HG02759 (cell line): ENCODE measurements around the gene ITM2B.
"Not testable (repeated sequence)": the region's sequence is repeated elsewhere in the genome, so short reads cannot be mapped to it uniquely, and the experiment has no call there.

Source experiments
- ATAC-seq: cut with Tn5 transposase; IDR thresholded peaks from one replicate; pipeline ENCODE4 v1.9.1; 2021; ENCODE audit warnings: mild to moderate bottlenecking, moderate library complexity; ENCODE audit not compliant: unreplicated experiment

Gene ITM2B

DNA sequence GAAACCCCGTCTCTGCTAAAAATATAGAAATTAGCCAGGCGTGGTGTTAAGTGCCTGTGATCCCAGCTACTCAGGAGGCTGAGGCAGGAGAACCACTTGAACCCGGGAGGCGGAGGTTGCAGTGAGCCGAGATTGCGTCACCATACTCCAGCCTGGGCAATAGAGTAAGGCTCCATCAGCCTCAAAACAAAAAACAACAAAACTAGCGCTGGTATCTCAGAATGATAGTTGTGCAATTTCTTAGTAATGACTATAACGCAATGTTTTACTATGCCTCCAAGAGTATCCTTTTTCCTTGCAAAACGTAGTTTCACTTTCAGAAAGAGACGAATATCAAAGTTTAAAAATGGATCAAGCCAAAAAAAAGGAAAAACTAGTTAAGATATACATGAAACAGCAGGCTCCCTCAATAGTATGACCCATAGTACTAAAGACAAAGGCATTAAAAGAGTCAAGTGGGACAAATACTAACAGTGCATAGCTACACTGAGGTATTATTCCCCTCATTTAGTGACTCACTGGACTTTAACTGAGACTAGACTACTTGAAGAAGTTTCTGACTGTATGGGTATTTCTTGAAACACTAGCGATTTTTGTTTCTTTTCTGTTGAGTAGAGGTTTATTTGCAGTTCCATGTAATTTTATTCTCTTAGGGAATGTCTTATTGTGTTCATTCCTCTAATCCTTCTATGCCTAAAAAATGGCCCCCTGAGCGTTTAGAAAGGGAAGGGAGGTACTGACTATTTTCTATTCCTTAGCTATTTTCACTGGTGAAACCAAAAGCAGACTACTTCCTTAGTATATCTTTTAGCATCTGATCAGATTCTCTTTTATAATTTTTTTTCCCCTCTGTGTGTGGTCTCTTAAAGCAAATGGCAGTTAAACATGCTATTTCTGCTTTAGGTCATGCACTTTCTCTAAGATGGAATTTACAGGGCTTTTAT lies 10.4 kb upstream of the ITM2B start:
- no peak for ATAC-seq

DNA sequence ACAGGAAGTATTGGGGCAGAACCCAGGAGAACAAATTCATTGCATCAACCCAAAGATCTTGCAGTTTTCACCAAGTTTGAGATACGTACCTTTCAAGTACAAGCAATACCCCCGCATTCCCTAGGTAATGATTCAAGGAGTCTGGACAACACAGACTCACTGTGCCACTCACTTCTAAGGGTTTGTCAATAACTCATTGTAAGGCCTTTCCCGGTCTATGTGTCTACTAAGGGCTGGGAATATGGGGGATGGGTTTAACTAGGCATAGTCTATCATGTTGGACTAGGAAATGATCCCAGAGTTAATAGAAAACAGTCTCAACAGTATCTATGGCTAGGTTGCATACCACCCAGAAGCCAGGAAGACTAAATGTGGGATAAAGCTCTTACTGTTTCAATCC lies 8.3 kb upstream of the ITM2B start:
- ATAC-seq, result no peak

DNA sequence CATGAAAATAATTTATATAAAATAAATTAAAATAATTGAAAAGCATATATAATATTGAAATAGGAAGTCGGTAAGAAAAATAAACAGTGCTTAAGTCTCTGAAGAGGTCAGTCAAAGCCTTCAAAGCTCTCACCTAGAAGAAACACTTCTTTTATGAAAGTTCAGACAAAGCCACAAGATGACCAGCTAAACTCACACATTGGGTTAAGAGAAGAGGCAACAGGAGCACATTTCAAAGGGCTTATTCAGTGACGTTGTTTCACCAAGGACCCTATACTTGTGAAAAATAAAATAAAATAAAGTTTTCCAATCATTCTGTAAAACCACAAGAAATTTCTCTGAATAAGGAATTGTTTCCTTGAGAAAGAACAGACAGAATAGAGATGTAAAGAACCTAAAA lies 2.5 kb upstream of the ITM2B start:
- no peak for ATAC-seq

DNA sequence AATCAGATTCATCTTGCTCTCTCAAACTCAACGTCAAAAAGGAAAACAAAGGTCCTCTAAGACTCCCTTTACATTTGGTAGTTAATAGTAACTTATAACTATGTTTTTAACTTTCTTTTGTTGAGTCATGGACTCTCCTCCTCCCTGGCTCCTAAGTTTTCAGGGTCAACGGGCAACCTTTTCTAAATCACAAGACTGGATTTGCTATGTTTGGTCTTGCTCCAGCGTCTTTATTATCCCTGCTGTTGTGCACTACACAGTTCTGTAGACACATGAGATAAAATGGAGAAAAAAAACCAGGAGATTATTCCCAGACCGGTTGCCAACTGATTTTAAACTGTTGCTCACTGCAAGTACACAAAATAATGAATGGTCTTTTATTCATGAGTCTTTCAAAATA lies 1.9 kb upstream of the ITM2B start:
- no peak for ATAC-seq

DNA sequence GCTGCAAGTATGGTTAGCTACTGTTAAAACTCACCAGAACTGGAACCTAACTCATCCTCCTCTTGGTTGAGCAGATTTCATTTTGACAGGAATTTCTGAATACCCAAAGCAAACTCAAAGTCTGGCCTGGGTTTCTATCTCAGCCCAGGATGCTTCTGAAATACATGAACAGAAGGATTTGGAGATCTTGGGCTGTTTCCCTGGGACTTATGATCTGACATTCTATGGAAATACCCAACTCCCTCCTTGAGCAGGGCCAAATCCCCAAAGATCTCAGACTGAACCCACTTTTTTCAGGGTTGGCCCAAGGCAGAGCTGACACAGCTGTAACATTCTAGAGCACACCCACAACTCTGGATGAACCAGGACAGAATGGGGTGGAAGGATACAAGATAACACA lies 1.1 kb upstream of the ITM2B start:
- ATAC-seq, result no peak

DNA sequence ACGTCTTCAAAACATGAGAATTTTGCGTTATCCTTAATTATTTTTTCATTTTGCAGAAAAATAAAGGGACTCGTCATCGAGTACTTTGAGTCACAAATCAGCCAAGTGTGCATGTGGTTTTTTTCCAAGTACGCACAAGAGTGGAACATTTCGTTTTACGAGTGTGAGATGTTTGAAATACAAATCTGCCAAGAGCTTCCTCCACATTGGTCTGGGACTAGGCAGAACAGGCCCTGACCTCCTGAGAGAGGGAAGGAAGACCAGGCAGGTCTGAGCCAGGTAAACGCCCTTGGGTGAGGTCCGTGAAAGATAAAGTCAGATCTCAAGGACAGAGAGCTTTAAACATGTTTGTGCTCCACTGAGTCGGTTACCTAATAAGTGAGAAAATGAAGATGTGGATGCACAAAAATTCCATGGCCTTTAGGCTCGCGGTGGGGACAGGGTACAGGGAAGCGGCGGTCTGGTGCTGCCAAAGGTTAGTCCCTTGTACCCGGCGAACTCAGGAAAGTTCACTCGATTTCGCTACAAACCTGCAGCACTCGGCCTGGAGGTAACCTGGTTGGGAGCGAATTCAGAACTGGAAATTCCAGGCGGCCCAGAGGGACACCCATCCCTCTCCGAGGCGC lies 473 bp upstream of the ITM2B start:
- ATAC-seq, result peak; percentile 24

DNA sequence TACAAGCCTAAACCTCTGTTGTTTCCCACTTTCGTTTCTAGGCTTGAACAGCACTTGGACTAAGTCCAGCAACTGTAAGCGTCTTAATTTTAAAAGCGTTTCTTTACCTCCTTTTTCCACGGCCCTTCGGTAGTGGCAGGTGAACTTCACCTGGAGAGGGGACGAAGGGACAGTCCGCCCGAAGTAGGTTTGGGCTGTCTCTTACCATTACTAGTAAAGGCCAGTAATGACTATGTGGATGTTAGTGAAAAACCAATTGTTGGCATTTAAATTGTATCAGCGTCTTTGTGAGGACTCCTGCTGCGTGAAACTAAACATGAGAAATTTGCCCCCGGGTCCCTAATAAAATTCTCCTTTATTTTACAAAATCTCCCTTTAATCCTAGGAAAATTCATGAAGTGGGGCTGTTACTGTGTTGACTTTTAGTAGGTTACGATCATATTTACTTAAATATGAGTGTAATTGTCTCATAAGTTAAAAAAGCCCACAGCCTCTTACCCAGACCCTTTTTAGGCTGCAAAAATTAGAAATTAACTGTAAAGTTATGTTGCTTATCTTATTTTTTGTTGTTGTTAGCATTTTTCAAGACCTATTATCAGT lies 983 bp downstream of the ITM2B start:
- ATAC-seq, result peak; percentile 6

DNA sequence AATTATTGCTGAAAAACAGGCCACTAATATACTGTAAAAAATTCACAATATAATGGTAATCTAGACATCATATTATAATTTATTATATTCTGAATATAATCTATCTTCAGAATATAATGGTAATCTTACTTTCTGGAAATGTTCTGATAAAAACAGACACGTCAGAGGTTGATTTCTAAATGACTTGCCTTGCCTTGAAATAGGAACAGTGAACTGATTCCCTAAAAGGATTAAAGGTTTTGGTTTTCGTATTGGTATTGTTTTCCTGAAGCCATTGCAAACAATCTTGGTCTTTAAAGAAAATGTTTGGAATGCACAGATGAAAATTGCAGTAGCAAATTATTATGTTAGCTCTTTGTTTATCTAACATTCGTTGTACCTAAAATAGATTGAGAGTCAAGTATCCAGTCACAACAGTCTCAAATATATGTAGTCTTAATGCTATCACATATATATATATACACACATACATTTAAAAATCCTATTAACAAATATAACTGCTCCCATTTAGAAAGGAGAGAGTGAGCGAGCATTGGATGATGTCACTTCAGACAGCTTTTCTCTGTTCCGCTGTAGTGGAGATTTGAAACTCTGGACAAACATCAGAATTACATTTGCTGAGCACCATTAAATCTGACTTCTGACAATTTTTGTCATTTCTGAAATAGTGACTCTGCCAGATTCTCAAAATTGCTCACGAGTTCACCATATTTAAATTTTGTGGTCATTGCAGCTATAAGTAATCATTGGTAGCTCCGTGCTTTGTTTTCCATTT lies 1.7 kb downstream of the ITM2B start:
- ATAC-seq, result peak; percentile 45

DNA sequence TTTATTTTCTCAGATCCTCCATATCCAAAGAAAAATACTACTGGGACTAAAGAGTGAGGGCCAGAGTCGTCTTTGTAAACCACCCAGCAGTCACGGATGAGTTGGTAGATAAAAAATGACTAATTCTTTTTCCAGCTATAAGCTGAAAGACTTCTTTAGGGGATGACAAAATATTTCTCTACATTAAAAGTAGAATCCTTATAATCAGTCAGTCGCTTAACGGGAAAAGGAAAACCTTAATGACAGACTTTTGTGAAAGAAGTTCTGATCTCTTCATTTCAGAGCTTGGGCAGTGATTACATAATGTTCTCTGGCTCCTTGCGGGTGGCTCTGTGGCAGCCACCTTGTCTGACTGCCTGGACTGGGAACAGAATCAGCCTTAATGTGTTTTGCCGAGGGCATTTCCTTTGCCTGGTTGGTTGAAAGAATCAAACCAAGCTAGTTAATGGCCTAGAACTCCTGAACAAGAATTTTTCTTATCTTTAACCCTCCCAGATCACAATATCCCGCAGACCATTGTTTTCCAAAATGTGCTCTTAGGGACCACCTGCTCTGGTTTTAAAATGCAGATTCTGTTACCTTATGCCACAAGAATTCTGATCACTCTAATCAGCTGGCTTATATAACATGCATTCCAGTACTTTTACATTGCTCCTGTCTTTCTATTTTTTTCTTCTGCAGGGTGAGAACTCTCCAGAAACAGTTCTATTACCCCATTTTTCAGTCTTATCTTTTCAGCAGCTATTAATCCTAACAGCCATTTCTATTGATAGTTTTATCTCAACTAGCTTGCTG lies 2.5 kb downstream of the ITM2B start:
- ATAC-seq, result no peak

DNA sequence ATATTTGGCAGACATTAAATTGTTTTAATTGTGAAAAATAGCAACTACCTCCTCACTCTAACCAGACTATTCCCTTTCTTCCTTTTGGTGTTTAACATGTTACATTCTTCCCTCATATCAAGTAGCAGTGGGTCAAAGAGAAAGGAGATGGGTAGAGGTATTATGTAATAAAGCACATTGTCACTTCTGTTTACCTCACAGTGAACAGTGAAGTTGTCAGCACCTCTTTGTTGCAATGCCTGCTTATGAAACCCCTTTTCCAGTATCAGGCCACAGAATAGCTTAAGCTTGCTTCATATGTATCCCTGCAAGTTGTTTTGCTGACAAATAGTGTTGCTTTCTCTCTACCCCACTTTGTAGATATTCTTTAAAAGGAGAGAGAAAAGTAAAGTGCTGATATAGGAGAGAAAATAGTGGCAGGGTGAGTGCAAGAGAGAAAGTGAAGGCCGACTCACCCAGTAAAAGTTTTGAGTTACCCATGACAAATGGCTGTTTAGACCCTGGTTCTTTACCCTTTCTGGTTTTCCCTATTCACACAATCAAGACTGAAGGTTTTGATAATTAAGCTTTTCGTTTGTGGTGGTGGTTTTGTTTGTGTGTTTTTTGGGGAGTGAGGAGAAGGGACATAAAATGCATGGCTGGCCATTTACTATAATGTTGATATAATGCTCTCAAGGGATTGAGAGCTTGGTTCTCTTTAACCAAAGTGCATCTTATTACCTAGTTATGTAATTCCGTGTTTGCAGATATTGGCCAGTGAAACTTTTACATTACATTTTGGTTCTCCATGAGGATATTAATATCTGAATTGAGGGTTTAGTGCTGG lies 3.7 kb downstream of the ITM2B start:
- no peak for ATAC-seq

DNA sequence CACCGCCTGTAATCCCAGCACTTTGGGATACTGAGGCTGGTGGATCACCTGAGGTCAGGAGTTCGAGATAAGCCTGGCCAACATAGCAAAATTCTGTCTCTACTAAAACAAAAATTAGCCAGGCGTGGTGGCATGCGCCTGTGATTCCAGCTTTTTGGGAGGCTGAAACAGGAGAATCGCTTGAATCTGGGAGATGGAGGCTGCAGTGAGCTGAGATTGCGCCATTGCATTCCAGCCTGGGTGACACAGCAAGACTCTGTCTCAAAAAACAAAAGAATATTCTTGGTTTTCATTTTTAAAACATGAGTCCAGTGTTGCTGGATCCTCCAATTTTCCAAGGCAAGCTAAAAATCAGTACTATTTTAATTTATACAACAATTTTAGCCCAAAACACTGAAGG lies 6.4 kb downstream of the ITM2B start:
- not testable (repeated sequence) for ATAC-seq

DNA sequence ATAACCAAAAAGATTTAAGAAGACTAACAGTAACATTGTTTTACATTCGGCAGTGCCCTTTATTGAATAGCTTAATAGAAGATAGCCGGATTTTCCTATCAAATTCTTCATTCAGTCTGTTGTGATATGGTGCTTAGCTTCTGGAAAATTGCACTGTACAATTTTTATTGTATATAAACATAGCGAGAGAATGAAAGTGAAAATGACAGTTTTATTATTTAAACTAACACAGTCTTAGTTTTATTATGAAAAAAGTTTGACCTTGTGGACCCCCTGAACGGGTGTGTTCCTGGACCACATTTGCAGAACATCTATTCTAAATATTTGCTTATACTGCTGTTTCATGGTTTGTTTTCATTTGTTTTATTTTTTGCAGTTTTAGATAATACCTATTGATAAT lies 8.6 kb downstream of the ITM2B start:
- ATAC-seq, result no peak

DNA sequence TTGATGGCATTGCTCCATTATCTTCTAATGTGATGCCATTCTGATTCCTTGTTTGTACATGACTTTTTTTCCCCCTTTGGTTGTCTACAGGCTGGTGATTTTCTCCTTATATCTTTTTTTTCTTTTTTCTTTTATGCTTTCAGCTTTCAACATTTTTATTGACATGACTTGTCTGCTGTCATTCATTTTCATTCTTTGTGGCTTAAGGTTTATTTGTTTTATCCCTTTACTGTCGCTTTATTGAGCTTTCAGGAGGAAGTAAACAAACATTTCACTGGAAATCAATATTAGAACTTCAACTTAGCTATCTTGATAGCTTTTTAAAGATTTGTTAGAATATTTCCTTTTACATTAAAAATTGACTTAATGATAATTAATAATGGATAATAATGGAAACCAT lies 9.7 kb downstream of the ITM2B start:
- no peak for ATAC-seq

DNA sequence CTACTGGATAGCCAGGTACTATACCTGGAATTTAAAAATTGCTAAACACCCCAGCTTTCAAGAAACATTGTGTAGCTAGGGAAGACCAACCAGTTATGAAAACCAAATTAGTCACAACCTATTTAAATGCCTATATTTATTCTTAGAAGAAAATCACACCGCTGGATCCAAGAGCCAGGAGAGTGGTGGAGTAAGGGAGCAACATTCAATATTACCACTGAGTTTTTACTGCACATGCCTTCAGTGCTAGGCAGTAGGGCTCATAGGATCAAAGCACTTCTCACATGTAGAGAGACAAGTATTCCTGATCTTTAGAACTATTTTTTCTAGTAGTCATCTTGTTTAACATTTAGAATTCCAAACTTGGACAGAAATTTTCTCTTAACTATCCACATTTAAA lies 11.2 kb downstream of the ITM2B start:
- ATAC-seq, result no peak

DNA sequence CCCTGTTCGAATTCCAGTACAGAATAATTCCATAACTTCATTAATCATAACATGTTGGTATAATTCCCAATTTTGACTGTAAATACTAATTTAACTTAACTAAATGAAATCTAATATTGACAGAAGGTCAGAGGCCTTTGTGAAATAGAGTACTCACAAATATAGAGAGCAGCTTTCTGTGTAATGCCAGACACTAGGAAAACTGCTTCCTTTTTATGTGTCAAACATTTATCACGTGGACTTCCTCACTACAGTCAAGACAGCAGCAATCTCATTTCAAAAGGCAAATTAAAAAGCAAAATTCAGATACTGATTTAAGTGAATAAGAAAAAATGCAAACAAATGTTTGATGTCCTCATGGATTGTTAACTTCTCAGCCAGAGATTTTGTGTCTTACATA lies 13.1 kb downstream of the ITM2B start:
- no peak for ATAC-seq

DNA sequence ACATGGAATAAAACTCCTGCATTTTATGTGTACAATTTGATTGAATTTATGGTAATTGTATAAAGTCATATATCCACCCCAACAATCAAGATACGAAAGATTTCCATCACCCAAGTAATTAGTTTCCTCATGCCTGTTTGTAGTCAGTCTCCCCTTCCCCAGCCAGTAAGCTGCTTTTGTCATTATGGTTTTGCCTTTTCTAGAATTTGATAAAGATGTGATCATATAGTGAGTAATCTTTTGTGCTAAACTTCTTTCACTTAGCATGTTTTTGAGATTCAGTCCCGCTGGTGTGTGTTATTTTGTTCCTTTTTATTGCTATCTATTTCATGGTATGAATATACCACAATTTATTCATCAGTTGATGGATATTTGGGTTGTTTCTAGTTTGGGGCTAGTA lies 16.0 kb downstream of the ITM2B start:
- no peak for ATAC-seq

DNA sequence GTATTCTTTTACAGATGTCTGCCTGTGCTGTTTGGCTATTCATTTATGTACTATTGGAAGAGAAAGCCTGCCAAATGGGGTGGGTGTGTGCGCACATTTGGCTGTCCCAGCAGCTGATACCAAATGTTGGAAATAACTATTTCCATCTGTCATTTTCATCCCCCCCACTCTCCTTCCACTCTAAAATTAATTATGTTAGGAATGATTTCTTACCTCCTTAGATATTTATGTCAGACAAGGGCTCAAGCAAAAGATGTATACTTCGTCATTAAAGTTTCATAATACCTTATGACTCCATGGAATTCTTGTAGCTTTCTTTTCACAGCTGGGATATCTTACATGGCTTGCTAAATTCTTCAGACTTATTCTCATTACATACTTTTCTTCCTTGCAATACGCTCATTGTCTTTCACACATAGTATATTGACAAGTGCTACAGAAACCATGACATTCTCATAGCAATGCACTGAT lies 18.6 kb downstream of the ITM2B start:
- no peak for ATAC-seq

DNA sequence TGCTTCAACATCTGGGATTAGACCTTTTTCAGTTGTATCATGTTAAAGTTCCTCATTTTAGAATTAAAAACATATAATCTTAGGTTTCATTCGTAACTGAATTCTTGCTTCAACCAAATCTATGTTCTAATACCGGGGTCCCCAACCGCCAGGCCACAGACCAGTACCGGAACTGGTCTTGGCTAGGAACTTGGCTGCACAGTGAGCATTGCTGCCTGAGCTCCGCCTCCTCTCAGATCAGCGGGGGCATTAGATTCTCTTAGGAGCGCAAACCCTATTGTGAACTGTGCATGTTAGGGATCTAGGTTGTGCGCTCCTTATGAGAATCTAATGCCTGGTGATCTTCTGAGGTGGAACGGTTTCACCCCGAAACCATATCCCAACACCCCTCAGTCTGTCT lies 19.2 kb downstream of the ITM2B start:
- ATAC-seq, result no peak

DNA sequence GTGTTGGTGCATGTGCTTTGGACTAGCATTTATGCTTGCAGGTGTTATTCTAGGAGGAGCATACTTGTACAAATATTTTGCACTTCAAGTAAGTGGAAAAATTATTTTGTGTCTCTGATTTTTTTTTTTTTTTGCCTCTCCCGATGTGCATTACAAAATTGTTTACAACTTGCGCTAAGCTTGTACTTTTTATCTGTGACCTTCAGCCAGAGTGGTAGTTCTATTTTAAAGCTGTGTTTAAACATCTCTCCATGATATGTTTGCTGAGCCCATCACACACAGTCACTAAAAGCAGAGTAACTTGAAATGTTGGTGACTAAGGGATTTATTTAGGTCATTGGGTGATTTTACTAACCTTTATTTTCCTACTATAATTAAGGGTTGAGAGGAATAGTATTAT lies 20.8 kb downstream of the ITM2B start:
- no peak for ATAC-seq

DNA sequence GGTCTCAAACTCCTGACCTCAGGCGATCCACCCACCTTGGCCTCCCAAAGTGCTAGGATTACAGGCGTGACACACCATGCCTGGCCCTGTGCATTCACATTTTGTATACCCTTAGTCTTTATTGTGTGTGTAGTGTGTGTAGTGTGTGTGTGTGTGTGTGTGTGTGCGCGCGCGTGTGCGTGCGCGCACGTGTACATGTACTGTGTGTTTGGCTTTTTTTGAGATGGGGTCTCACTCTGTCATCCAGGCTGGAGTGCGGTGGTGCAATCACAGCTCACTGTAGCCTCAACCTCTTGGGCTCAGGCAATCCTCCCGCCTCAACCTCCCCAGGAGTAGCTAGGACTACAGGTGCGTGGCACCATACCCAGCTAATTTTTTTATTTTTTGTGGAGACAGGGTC lies 22.1 kb downstream of the ITM2B start:
- no peak for ATAC-seq
